Stimulated activated CD8-positive, alpha-beta memory T cell treated with anti-CD3 and anti-CD28 coated beads, Interleukin-15, amount 100 ng/mL, for 1 hour (primary cell): ENCODE measurements around the gene TWSG1.
"Not testable (repeated sequence)": the region's sequence is repeated elsewhere in the genome, so short reads cannot be mapped to it uniquely, and the experiment has no call there.

ENCODE experiments used
- DNase-seq: peaks from one replicate; pipeline ENCODE4 v3.0.0-alpha.2; 2020; ENCODE audit warnings: low read depth

TWSG1 gene

GRCh38 chr18:9426753-9427152 lies 92.2 kb downstream of the TWSG1 start:
- DNase-seq = no peak

GRCh38 chr18:9428301-9428706 lies 93.7 kb downstream of the TWSG1 start:
- no peak for DNase-seq

- DNase-seq = no peak
Measured at GRCh38 chr18:9428862-9429661, 94.5 kb downstream of the TWSG1 start.

GRCh38 chr18:9429662-9429993 lies 95.1 kb downstream of the TWSG1 start:
- DNase-seq = no peak

GRCh38 chr18:9430315-9430714 lies 95.7 kb downstream of the TWSG1 start:
- not testable (repeated sequence) for DNase-seq

GRCh38 chr18:9431296-9431695 lies 96.7 kb downstream of the TWSG1 start:
- DNase-seq = no peak

- not testable (repeated sequence) for DNase-seq
Measured at GRCh38 chr18:9433122-9433521, 98.5 kb downstream of the TWSG1 start.

GRCh38 chr18:9433671-9434121 lies 99.1 kb downstream of the TWSG1 start:
- DNase-seq = no peak

- no peak for DNase-seq
Measured at GRCh38 chr18:9434122-9434701, 99.6 kb downstream of the TWSG1 start.

- DNase-seq = no peak
Measured at GRCh38 chr18:9435041-9435440, 100.5 kb downstream of the TWSG1 start.

GRCh38 chr18:9436206-9436929 lies 101.8 kb downstream of the TWSG1 start:
- DNase-seq = no peak

GRCh38 chr18:9437021-9437437 lies 102.5 kb downstream of the TWSG1 start:
- no peak for DNase-seq

- DNase-seq = no peak
Measured at GRCh38 chr18:9437672-9438071, 103.1 kb downstream of the TWSG1 start.

- no peak for DNase-seq
Measured at GRCh38 chr18:9441061-9441460, 106.5 kb downstream of the TWSG1 start.

- DNase-seq = no peak
Measured at GRCh38 chr18:9444549-9444948, 110.0 kb downstream of the TWSG1 start.

- DNase-seq = no peak
Measured at GRCh38 chr18:9446839-9447238, 112.3 kb downstream of the TWSG1 start.

GRCh38 chr18:9447334-9447733 lies 112.8 kb downstream of the TWSG1 start:
- DNase-seq = no peak

- DNase-seq = no peak
Measured at GRCh38 chr18:9449600-9450414, 115.2 kb downstream of the TWSG1 start.

- DNase-seq = not testable (repeated sequence)
Measured at GRCh38 chr18:9450920-9451319, 116.3 kb downstream of the TWSG1 start.
